Measurements from ENCODE around the gene SHISA5.

SHISA5 gene

GRCh38 chr3:48439820-48440589, 64.0 kb downstream of the SHISA5 start, which contains the start of the genes CCDC51 and TMA7:
TSS of gene CCDC51 (minus strand) at chr3:48440119. CDS start at chr3:48435128, 4,991 bp downstream.
TSS of gene TMA7 (plus strand) at chr3:48440257. CDS start at chr3:48440297, 40 bp downstream.
- peak; percentile 38; the same call in 1 of the 2 replicates for TF ChIP-seq ZFX (IDR thresholded peaks at IDR 0.05)
- TF ChIP-seq, protein P1, sequence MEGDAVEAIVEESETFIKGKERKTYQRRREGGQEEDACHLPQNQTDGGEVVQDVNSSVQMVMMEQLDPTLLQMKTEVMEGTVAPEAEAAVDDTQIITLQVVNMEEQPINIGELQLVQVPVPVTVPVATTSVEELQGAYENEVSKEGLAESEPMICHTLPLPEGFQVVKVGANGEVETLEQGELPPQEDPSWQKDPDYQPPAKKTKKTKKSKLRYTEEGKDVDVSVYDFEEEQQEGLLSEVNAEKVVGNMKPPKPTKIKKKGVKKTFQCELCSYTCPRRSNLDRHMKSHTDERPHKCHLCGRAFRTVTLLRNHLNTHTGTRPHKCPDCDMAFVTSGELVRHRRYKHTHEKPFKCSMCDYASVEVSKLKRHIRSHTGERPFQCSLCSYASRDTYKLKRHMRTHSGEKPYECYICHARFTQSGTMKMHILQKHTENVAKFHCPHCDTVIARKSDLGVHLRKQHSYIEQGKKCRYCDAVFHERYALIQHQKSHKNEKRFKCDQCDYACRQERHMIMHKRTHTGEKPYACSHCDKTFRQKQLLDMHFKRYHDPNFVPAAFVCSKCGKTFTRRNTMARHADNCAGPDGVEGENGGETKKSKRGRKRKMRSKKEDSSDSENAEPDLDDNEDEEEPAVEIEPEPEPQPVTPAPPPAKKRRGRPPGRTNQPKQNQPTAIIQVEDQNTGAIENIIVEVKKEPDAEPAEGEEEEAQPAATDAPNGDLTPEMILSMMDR (conservative IDR thresholded peaks at IDR 0.05), result no peak
- peak within 1 kb of the TSS; percentile 90 for H3K27ac ChIP-seq

DNA sequence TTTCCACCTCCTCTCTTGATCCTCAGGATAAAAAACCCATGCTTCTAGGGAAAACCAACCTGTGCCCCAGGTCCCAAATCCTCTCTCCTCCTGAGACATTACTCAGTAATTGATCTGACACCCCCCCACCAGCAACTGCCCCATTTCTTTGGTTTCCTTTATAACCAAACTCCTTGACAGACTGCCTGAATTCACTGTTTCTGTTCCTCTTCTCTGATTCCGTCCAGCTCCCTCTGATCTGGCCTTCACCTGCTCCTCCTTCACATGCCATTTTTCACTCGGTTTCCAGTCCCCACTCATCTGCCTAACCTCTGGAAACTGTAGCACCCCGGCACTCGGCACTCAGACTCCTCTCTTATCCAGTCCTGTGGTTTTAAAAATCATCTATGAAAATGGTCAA, 66.2 kb downstream of the SHISA5 start:
- no peak overlapping the region for H3K27ac ChIP-seq

GRCh38 chr3:48436855-48437254, 67.1 kb downstream of the SHISA5 start:
- TF ChIP-seq, protein P1 (conservative IDR thresholded peaks at IDR 0.05), result no peak
- H3K27ac ChIP-seq, result no peak overlapping the region

More for the DNA sequence above, 66.2 kb downstream of the SHISA5 start:
- TF ChIP-seq, protein P1 (conservative IDR thresholded peaks at IDR 0.05), result no peak
- no peak for TF ChIP-seq ZFX (IDR thresholded peaks at IDR 0.05)

DNA sequence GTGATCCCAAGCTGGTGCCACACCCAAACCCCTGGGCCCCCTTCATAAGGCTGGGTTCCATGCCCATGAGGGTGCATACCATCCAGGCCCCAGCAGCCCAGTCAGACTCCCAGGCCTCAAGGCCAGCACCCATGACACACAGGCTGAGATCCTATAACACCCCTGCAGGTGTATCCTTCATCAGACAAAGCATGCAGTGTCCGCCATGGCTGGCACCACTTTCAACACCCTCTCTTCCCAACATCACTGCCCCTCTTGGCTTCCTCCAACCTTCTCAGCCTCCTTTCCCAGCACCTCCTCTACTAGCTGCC, 67.5 kb downstream of the SHISA5 start:
- H3K27ac ChIP-seq, result no peak overlapping the region
- TF ChIP-seq, protein P1 (conservative IDR thresholded peaks at IDR 0.05), result 0 out of 2 replicates have a peak, but pooled peaks have one; percentile 9
- no peak for TF ChIP-seq ZFX (IDR thresholded peaks at IDR 0.05)

GRCh38 chr3:48435774-48436476, 68.0 kb downstream of the SHISA5 start:
- no peak for TF ChIP-seq ZFX (IDR thresholded peaks at IDR 0.05)
- TF ChIP-seq, protein P1 (conservative IDR thresholded peaks at IDR 0.05), result peak; percentile 99
- no peak overlapping the region for H3K27ac ChIP-seq

GRCh38 chr3:48435223-48435595, 68.8 kb downstream of the SHISA5 start:
- H3K27ac ChIP-seq, result no peak overlapping the region
- TF ChIP-seq ZFX (IDR thresholded peaks at IDR 0.05), result no peak
- TF ChIP-seq, protein P1 (conservative IDR thresholded peaks at IDR 0.05), result no peak

DNA sequence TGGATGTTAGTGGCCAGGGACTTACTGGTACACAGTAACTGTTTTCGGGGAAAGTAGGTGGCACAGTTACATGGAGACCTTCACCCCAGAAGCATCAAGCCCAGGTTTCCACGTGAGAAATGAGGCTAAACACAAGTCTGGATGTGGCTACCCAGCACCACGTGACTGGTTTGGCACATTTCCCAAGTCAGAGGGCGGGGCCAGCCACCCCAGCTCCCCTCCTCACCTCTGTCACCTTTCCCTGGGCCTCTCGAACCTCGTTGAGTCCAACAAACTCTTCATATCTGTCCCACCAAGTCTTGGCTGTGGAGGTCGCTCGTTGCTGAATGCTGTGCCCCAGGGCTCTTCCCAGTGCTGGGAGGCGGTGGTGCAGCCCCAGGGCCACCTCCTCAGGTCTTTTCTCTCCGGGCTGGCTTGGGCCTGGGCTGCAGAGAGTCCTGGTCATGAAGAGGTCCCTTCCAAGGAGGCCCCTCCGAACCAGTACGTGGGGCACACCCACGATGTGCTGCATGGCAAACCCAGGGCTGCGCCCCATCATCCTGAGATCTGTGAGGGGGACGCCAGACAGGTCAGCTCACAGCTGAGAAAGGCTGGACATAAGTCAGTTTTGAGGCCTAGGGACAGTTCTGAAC, 69.3 kb downstream of the SHISA5 start:
- H3K27ac ChIP-seq, result no peak overlapping the region
- TF ChIP-seq, protein P1 (conservative IDR thresholded peaks at IDR 0.05), result no peak
- no peak for TF ChIP-seq ZFX (IDR thresholded peaks at IDR 0.05)
